Glutamatergic neuron (in vitro differentiated cells): ENCODE data around the gene ARHGAP32. TPM values are rescaled to one million over a fixed set of nuclear protein-coding genes. Genes with fewer than 3 reads are reported as not detected.

ENCODE experiments used
- DNase-seq: peaks from one replicate; pipeline ENCODE4 v3.0.0; 2022
- H3K27ac Mint-ChIP-seq: one replicate; pipeline ENCODE4 v1.8.0; 2020; ENCODE audit warnings: mild to moderate bottlenecking, mixed read lengths, inconsistent platforms; ENCODE audit not compliant: unreplicated experiment
- H3K27me3 Mint-ChIP-seq: one replicate; pipeline ENCODE4 v1.8.0; 2020; ENCODE audit warnings: mild to moderate bottlenecking, moderate library complexity, mixed read lengths, inconsistent platforms; ENCODE audit not compliant: unreplicated experiment
- H3K36me3 Mint-ChIP-seq: one replicate; pipeline ENCODE4 v1.8.0; 2020; ENCODE audit warnings: mild to moderate bottlenecking, mixed read lengths, inconsistent platforms; ENCODE audit not compliant: unreplicated experiment
- H3K4me1 Mint-ChIP-seq: one replicate; pipeline ENCODE4 v1.8.0; 2020; ENCODE audit warnings: mild to moderate bottlenecking, low read depth, mixed read lengths, inconsistent platforms; ENCODE audit not compliant: unreplicated experiment
- H3K4me3 Mint-ChIP-seq: one replicate; pipeline ENCODE4 v1.8.0; 2020; ENCODE audit warnings: mild to moderate bottlenecking, mixed read lengths, inconsistent platforms; ENCODE audit not compliant: unreplicated experiment
- H3K9me3 Mint-ChIP-seq: one replicate; pipeline ENCODE4 v1.8.0; 2020; ENCODE audit warnings: mild to moderate bottlenecking, moderate library complexity, mixed read lengths, inconsistent platforms; ENCODE audit not compliant: unreplicated experiment
- CTCF ChIP-seq: fragments of 200-600 bp; sonication (generic); IDR thresholded peaks from one replicate; pipeline ENCODE4 v1.5.0; 2021; ENCODE audit not compliant: partially characterized antibody, unreplicated experiment
- total RNA-seq: library from RNA; stranded (reverse); fragmentation: NEBNext Ultra II Directional; extraction: Animal tissue kit (Norgen Biotek cat#: 25700); gene quantifications from one replicate; pipeline ENCODE4 v1.2.1, GENCODE V29; 2021; ENCODE audit not compliant: unreplicated experiment

ARHGAP32 gene
- total RNA-seq, 1 donor from 2014 or later: 45.3 TPM

GRCh38 chr11:128961645-128962044 is 230.5 kb downstream of the ARHGAP32 start:
- H3K4me1 Mint-ChIP-seq: peaks cover 18% of the 10 kb centered on the region
- H3K27me3 Mint-ChIP-seq: no peaks in the 10 kb centered on the region
- no peak overlapping the region for H3K4me3 Mint-ChIP-seq
- no peak for DNase-seq
- no peak overlapping the region for H3K27ac Mint-ChIP-seq
- no peak for TF ChIP-seq CTCF
- H3K9me3 Mint-ChIP-seq: no peaks in the 10 kb centered on the region
- H3K36me3 Mint-ChIP-seq: peaks cover 4% of the 10 kb centered on the region

GRCh38 chr11:128957202-128957482 is 235.0 kb downstream of the ARHGAP32 start:
- no peak for TF ChIP-seq CTCF
- no peaks in the 10 kb centered on the region for H3K9me3 Mint-ChIP-seq
- no peak overlapping the region for H3K4me3 Mint-ChIP-seq
- H3K27ac Mint-ChIP-seq: no peak overlapping the region
- H3K36me3 Mint-ChIP-seq: peaks cover 4% of the 10 kb centered on the region
- H3K27me3 Mint-ChIP-seq: peaks cover 4% of the 10 kb centered on the region
- DNase-seq: no peak
- no peaks in the 10 kb centered on the region for H3K4me1 Mint-ChIP-seq

GRCh38 chr11:128956401-128957201 is 235.5 kb downstream of the ARHGAP32 start:
- no peak for DNase-seq
- Mint-ChIP-seq H3K27ac (no peak overlapping the region), H3K27me3 (peaks cover 4% of the 10 kb centered on the region), H3K9me3 (no peaks in the 10 kb centered on the region), H3K36me3 (peaks cover 4% of the 10 kb centered on the region), H3K4me3 (no peak overlapping the region), H3K4me1 (no peaks in the 10 kb centered on the region)
- TF ChIP-seq CTCF: peak; percentile 51

GRCh38 chr11:128955636-128956035 is 236.5 kb downstream of the ARHGAP32 start:
- H3K27me3 Mint-ChIP-seq: peaks cover 4% of the 10 kb centered on the region
- H3K9me3 Mint-ChIP-seq: no peaks in the 10 kb centered on the region
- DNase-seq: no peak
- H3K36me3 Mint-ChIP-seq: peaks cover 4% of the 10 kb centered on the region
- no peaks in the 10 kb centered on the region for H3K4me1 Mint-ChIP-seq
- no peak for TF ChIP-seq CTCF
- no peak overlapping the region for H3K4me3 Mint-ChIP-seq
- H3K27ac Mint-ChIP-seq: no peak overlapping the region

- H3K4me1 Mint-ChIP-seq: peaks cover 4% of the 10 kb centered on the region
- no peak overlapping the region for H3K27ac Mint-ChIP-seq
- peaks cover 4% of the 10 kb centered on the region for H3K27me3 Mint-ChIP-seq
- no peak for DNase-seq
- H3K4me3 Mint-ChIP-seq: no peak overlapping the region
- no peaks in the 10 kb centered on the region for H3K9me3 Mint-ChIP-seq
- no peaks in the 10 kb centered on the region for H3K36me3 Mint-ChIP-seq
- no peak for TF ChIP-seq CTCF
Observed at GRCh38 chr11:128953151-128953550, 239.0 kb downstream of the ARHGAP32 start.
